Measurements from ENCODE around the gene ATG2A. TPM values are rescaled to one million over a fixed set of nuclear protein-coding genes. Genes with fewer than 3 reads are reported as not detected.
A peak's percentile ranks its signal among the peaks of the same experiment; 100 is the strongest.

ATG2A gene
- total RNA-seq, 1 donor, result 12.1 TPM

GRCh38 chr11:64925536-64926436 is 8.8 kb upstream of the ATG2A start:
- DNase-seq (ENCODE audit: low read depth), result no peak
- TF ChIP-seq, protein P1, sequence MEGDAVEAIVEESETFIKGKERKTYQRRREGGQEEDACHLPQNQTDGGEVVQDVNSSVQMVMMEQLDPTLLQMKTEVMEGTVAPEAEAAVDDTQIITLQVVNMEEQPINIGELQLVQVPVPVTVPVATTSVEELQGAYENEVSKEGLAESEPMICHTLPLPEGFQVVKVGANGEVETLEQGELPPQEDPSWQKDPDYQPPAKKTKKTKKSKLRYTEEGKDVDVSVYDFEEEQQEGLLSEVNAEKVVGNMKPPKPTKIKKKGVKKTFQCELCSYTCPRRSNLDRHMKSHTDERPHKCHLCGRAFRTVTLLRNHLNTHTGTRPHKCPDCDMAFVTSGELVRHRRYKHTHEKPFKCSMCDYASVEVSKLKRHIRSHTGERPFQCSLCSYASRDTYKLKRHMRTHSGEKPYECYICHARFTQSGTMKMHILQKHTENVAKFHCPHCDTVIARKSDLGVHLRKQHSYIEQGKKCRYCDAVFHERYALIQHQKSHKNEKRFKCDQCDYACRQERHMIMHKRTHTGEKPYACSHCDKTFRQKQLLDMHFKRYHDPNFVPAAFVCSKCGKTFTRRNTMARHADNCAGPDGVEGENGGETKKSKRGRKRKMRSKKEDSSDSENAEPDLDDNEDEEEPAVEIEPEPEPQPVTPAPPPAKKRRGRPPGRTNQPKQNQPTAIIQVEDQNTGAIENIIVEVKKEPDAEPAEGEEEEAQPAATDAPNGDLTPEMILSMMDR (IDR thresholded peaks at IDR 0.05; ENCODE audit: insufficient read depth, low read depth, low read length), result no peak
- peak overlapping the region; percentile 72 for H3K4me3 ChIP-seq (ENCODE audit: low read depth, low read length)

DNA sequence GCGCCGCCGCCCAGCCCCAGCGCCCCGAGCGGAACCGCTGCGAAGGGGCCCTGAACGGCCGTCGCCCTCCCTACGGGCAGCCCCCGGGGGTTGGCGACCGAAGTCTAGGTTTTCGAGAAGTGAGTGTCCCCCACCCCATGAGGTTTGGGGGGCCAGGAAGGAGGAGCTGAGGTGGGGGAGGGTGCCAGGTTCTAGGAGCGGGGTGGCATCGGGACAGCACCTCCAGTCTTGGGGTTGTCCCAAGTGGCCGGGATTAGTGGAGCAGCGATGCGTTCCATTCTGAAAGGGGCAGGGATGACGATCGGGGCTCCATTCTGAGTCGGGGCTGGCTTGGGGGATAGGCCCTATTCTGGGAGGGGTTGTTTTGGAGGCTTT is 7.9 kb upstream of the ATG2A start:
- TF ChIP-seq, protein P1 (IDR thresholded peaks at IDR 0.05; ENCODE audit: insufficient read depth, low read depth, low read length), result no peak
- DNase-seq (ENCODE audit: low read depth), result no peak

DNA sequence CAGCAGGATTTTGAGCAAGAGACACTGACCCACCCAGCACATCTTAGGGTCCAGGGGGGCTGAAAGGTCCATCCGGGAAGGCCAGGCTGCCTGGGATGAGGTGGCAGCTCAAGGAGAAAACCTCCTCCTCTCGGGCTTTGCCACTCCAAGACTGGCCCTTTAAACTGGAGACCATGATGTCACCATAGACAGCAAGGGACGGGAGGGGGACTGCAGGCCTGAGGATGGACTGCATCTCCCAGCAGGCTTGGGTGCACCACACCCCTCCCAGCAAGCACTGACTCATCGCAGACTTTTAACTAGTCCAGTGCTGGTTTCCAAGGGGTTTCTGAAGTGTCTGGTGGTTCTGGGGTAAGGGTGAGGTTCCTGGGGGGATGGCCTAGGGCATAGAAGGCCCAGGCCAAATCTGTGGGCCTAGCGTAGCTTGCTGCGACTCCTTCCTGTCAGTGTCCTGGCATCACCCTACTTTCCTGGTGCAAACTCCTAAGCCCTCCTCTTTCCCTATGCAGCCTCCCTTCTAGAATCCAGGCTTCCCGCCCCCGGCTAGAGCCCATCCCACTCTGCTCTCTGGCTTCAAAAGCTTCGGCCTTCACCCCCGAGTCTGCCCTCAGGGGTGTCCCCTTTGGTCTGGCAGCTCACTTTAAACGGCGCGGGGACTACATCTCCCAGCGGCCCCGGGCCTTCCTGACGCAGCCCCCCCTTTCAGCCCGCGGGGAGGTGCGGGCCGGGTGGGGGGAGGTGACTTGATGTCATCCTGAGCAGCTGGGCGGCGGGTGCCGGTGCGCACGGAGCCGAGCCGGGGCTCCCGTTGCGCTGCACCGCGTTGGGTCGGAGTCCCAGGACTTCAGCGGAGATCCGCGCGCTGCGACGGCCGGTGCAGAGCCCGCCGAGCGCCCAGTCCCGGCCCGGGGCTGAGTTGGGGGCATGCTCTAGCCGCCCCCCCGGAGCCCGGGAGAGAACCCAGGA is 7.2 kb upstream of the ATG2A start, which contains the start of gene PPP2R5B:
TSS of gene PPP2R5B (plus strand) at position 746 of the 966 bp plus-strand sequence. CDS start 1,046 bp downstream, outside the sequence.
- TF ChIP-seq, protein P1 (IDR thresholded peaks at IDR 0.05; ENCODE audit: insufficient read depth, low read depth, low read length), result no peak
- peak within 1 kb of the TSS; percentile 72 for H3K4me3 ChIP-seq (ENCODE audit: low read depth, low read length)
- DNase-seq (ENCODE audit: low read depth), result peak; percentile 93

More for the DNA sequence above, 7.9 kb upstream of the ATG2A start:
- peak overlapping the region; percentile 72 for H3K4me3 ChIP-seq (ENCODE audit: low read depth, low read length)

GRCh38 chr11:64923151-64923661 is 6.2 kb upstream of the ATG2A start:
- TF ChIP-seq, protein P1 (IDR thresholded peaks at IDR 0.05; ENCODE audit: insufficient read depth, low read depth, low read length), result no peak
- H3K4me3 ChIP-seq (ENCODE audit: low read depth, low read length), result no peak overlapping the region

DNA sequence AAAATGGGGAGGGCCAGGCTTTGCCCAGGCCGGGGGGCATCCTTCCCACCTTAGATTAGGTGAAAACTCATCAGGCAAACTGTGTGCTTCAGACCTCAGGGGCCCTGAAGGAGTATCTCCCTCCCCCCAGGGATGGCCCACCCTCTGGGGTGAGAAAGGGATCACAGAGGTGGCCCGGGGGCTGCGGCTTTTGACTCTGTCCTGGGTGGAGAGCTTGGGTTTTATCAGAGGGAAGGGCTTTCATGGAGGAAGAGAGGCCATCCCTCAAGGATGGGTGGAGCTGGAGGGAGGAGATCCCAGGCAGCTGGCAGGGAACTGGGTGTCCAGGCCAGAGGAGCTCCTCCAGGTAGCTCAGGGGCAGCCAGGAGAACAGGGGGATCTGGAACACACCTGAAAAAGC is 4.4 kb upstream of the ATG2A start:
- DNase-seq (ENCODE audit: low read depth), result no peak
- TF ChIP-seq, protein P1 (IDR thresholded peaks at IDR 0.05; ENCODE audit: insufficient read depth, low read depth, low read length), result no peak
- no peak overlapping the region for H3K4me3 ChIP-seq (ENCODE audit: low read depth, low read length)

More at GRCh38 chr11:64923151-64923661, 6.2 kb upstream of the ATG2A start:
- DNase-seq (ENCODE audit: low read depth), result no peak

GRCh38 chr11:64920124-64920523 is 3.1 kb upstream of the ATG2A start:
- TF ChIP-seq, protein P1 (IDR thresholded peaks at IDR 0.05; ENCODE audit: insufficient read depth, low read depth, low read length), result no peak
- no peak overlapping the region for H3K4me3 ChIP-seq (ENCODE audit: low read depth, low read length)

More at GRCh38 chr11:64920124-64920523, 3.1 kb upstream of the ATG2A start:
- no peak for DNase-seq (ENCODE audit: low read depth)
